ENCODE measurements around the gene PTPN3. TPM values are rescaled to one million over a fixed set of nuclear protein-coding genes. Genes with fewer than 3 reads are reported as not detected.

Gene PTPN3
- total RNA-seq, 3 donors from 2014 or later (not counting 1 experiment from before 2014, with no cell fraction given) = not detected

- intact Hi-C loops (cut with micrococcal nuclease) = no loop called here
- Histone ChIP-seq H3K4me1 (ENCODE audit: control insufficient read depth, insufficient read depth, low read length) (peaks cover 3% of the 10 kb centered on the region), H3K27me3 (ENCODE audit: control insufficient read depth, insufficient read depth, low read length) (no peaks in the 10 kb centered on the region), H3K4me3 (ENCODE audit: low read length) (no peak overlapping the region), H3K9me3 (ENCODE audit: control insufficient read depth, insufficient read depth, low read length) (no peaks in the 10 kb centered on the region), H3K36me3 (ENCODE audit: control insufficient read depth, insufficient read depth, low read length) (no peaks in the 10 kb centered on the region), H3K27ac (ENCODE audit: low read length) (no peak overlapping the region)
- DNase-seq (no peak), ATAC-seq (no peak)
- Mint-ChIP-seq H3K9me3 (no peaks in the 10 kb centered on the region), H3K36me3 (no peaks in the 10 kb centered on the region), H3K4me1 (no peaks in the 10 kb centered on the region), H3K27me3 (ENCODE audit: low read depth in 2 of 2) (peaks cover 5 to 6% of the 10 kb centered on the region in 2 donors), H3K27ac (no peak overlapping the region), H3K4me3 (no peak overlapping the region)
- no peak for TF ChIP-seq CTCF (IDR thresholded peaks at IDR 0.05)
- 53% methylated on average over 7 of the region's 7 CpGs for WGBS (ENCODE audit: insufficient coverage)
These were observed 83.9 kb downstream of the PTPN3 start for GRCh38 chr9:109414125-109414785.

GRCh38 chr9:109411798-109412352, 86.2 kb downstream of the PTPN3 start:
- H3K36me3 Mint-ChIP-seq = no peaks in the 10 kb centered on the region
- TF ChIP-seq CTCF (IDR thresholded peaks at IDR 0.05) = no peak
- H3K27ac Mint-ChIP-seq = no peak overlapping the region
- Histone ChIP-seq H3K9me3 (ENCODE audit: control insufficient read depth, insufficient read depth, low read length) (no peaks in the 10 kb centered on the region), H3K4me1 (ENCODE audit: control insufficient read depth, insufficient read depth, low read length) (peaks cover 3% of the 10 kb centered on the region), H3K27me3 (ENCODE audit: control insufficient read depth, insufficient read depth, low read length) (no peaks in the 10 kb centered on the region), H3K4me3 (ENCODE audit: low read length) (no peak overlapping the region), H3K36me3 (ENCODE audit: control insufficient read depth, insufficient read depth, low read length) (no peaks in the 10 kb centered on the region), H3K27ac (ENCODE audit: low read length) (no peak overlapping the region)
- H3K27me3 Mint-ChIP-seq (ENCODE audit: low read depth in 2 of 2) = peaks cover 0 to 6% of the 10 kb centered on the region in 2 donors
- 39% methylated on average over 5 of the region's 5 CpGs for WGBS (ENCODE audit: insufficient coverage)
- DNase-seq = peak in 1 of 2 donors; percentile 34
- no peak for ATAC-seq
- intact Hi-C loops (cut with micrococcal nuclease) = no loop called here
- H3K4me1 Mint-ChIP-seq = no peaks in the 10 kb centered on the region
- H3K4me3 Mint-ChIP-seq = no peak overlapping the region
- no peaks in the 10 kb centered on the region for H3K9me3 Mint-ChIP-seq

- no peaks in the 10 kb centered on the region for H3K9me3 Mint-ChIP-seq
- H3K27me3 Mint-ChIP-seq (ENCODE audit: low read depth in 2 of 2) = peaks cover 0 to 6% of the 10 kb centered on the region in 2 donors
- Histone ChIP-seq H3K27ac (ENCODE audit: low read length) (no peak overlapping the region), H3K4me1 (ENCODE audit: control insufficient read depth, insufficient read depth, low read length) (peaks cover 3% of the 10 kb centered on the region), H3K4me3 (ENCODE audit: low read length) (no peak overlapping the region), H3K9me3 (ENCODE audit: control insufficient read depth, insufficient read depth, low read length) (no peaks in the 10 kb centered on the region), H3K36me3 (ENCODE audit: control insufficient read depth, insufficient read depth, low read length) (no peaks in the 10 kb centered on the region), H3K27me3 (ENCODE audit: control insufficient read depth, insufficient read depth, low read length) (no peaks in the 10 kb centered on the region)
- no peaks in the 10 kb centered on the region for H3K4me1 Mint-ChIP-seq
- TF ChIP-seq CTCF (IDR thresholded peaks at IDR 0.05) = no peak
- WGBS (ENCODE audit: insufficient coverage) = 72% methylated on average over 10 of the region's 10 CpGs
- DNase-seq (no peak), ATAC-seq (no peak)
- intact Hi-C loops (cut with micrococcal nuclease) = no loop called here
- no peaks in the 10 kb centered on the region for H3K36me3 Mint-ChIP-seq
- H3K27ac Mint-ChIP-seq = no peak overlapping the region
- no peak overlapping the region for H3K4me3 Mint-ChIP-seq
These were observed 86.9 kb downstream of the PTPN3 start for GRCh38 chr9:109411069-109411761.

Measured in natural killer cell (primary cell).